ENCODE measurements around the gene NCOA7. TPM values are rescaled to one million over a fixed set of nuclear protein-coding genes. Genes with fewer than 3 reads are reported as not detected.

Gene NCOA7
- total RNA-seq, 3 donors from 2014 or later (not counting 1 experiment from before 2014, with no cell fraction given): 37.3 to 66.6 (median 56.8) TPM

GRCh38 chr6:125919618-125920017 is 128.9 kb downstream of the NCOA7 start:
- Histone ChIP-seq H3K27me3 (ENCODE audit: control insufficient read depth, insufficient read depth, low read length) (no peaks in the 10 kb centered on the region), H3K4me1 (ENCODE audit: control insufficient read depth, insufficient read depth, low read length) (no peaks in the 10 kb centered on the region), H3K27ac (ENCODE audit: low read length) (peak overlapping the region; percentile 57), H3K9me3 (ENCODE audit: control insufficient read depth, insufficient read depth, low read length) (no peaks in the 10 kb centered on the region), H3K4me3 (ENCODE audit: low read length) (no peak overlapping the region), H3K36me3 (ENCODE audit: control insufficient read depth, insufficient read depth, low read length) (peaks cover 53% of the 10 kb centered on the region)
- H3K36me3 Mint-ChIP-seq: peaks cover 36% of the 10 kb centered on the region
- no peaks in the 10 kb centered on the region for H3K27me3 Mint-ChIP-seq (ENCODE audit: low read depth in 2 of 2)
- H3K4me1 Mint-ChIP-seq: peaks cover 22 to 31% of the 10 kb centered on the region in 2 donors
- intact Hi-C loops (cut with micrococcal nuclease): loop anchor here (1.0 to 2.0 kb wide), 2 partner anchors 37 to 139 kb away; partner anchors contain the start of gene HINT3
- 67% methylated on average over 3 of the region's 3 CpGs for WGBS (ENCODE audit: insufficient coverage)
- H3K4me3 Mint-ChIP-seq: no peak overlapping the region
- no peak for TF ChIP-seq CTCF (IDR thresholded peaks at IDR 0.05)
- ATAC-seq (no peak), DNase-seq (no peak)
- no peaks in the 10 kb centered on the region for H3K9me3 Mint-ChIP-seq
- peak overlapping the region; percentile 87 to 88 for H3K27ac Mint-ChIP-seq

GRCh38 chr6:125922322-125922860 is 131.6 kb downstream of the NCOA7 start:
- peak overlapping the region in 1 of 2 donors; percentile 63 for H3K27ac Mint-ChIP-seq
- H3K4me3 Mint-ChIP-seq: no peak overlapping the region
- H3K27me3 Mint-ChIP-seq (ENCODE audit: low read depth in 2 of 2): no peaks in the 10 kb centered on the region
- peaks cover 21% of the 10 kb centered on the region for H3K36me3 Mint-ChIP-seq
- no peak for DNase-seq
- H3K4me1 ChIP-seq (ENCODE audit: control insufficient read depth, insufficient read depth, low read length): no peaks in the 10 kb centered on the region
- H3K4me3 ChIP-seq (ENCODE audit: low read length): no peak overlapping the region
- H3K36me3 ChIP-seq (ENCODE audit: control insufficient read depth, insufficient read depth, low read length): peaks cover 54% of the 10 kb centered on the region
- H3K27ac ChIP-seq (ENCODE audit: low read length): no peak overlapping the region
- ATAC-seq: no peak
- intact Hi-C loops (cut with micrococcal nuclease): no loop called here
- no peaks in the 10 kb centered on the region for H3K9me3 Mint-ChIP-seq
- no peaks in the 10 kb centered on the region for H3K27me3 ChIP-seq (ENCODE audit: control insufficient read depth, insufficient read depth, low read length)
- 98% methylated on average over 8 of the region's 8 CpGs for WGBS (ENCODE audit: insufficient coverage)
- no peak for TF ChIP-seq CTCF (IDR thresholded peaks at IDR 0.05)
- peaks cover 22 to 34% of the 10 kb centered on the region in 2 donors for H3K4me1 Mint-ChIP-seq
- no peaks in the 10 kb centered on the region for H3K9me3 ChIP-seq (ENCODE audit: control insufficient read depth, insufficient read depth, low read length)

- Mint-ChIP-seq H3K27ac (peak overlapping the region; percentile 29 to 63), H3K9me3 (no peaks in the 10 kb centered on the region), H3K36me3 (peaks cover 29% of the 10 kb centered on the region), H3K4me3 (no peak overlapping the region), H3K27me3 (ENCODE audit: low read depth in 2 of 2) (no peaks in the 10 kb centered on the region), H3K4me1 (peaks cover 20 to 28% of the 10 kb centered on the region in 2 donors)
- no peaks in the 10 kb centered on the region for H3K4me1 ChIP-seq (ENCODE audit: control insufficient read depth, insufficient read depth, low read length)
- ATAC-seq (no peak), DNase-seq (no peak)
- intact Hi-C loops (cut with micrococcal nuclease): no loop called here
- H3K27ac ChIP-seq (ENCODE audit: low read length): no peak overlapping the region
- peaks cover 59% of the 10 kb centered on the region for H3K36me3 ChIP-seq (ENCODE audit: control insufficient read depth, insufficient read depth, low read length)
- no peaks in the 10 kb centered on the region for H3K9me3 ChIP-seq (ENCODE audit: control insufficient read depth, insufficient read depth, low read length)
- 75% methylated on average over 4 of the region's 4 CpGs for WGBS (ENCODE audit: insufficient coverage)
- H3K27me3 ChIP-seq (ENCODE audit: control insufficient read depth, insufficient read depth, low read length): no peaks in the 10 kb centered on the region
- TF ChIP-seq CTCF (IDR thresholded peaks at IDR 0.05): no peak
- H3K4me3 ChIP-seq (ENCODE audit: low read length): no peak overlapping the region
Observed at GRCh38 chr6:125923366-125923877, 132.7 kb downstream of the NCOA7 start.

- no peak overlapping the region for H3K27ac ChIP-seq (ENCODE audit: low read length)
- Mint-ChIP-seq H3K36me3 (peaks cover 33% of the 10 kb centered on the region), H3K9me3 (no peaks in the 10 kb centered on the region), H3K4me1 (peaks cover 12 to 21% of the 10 kb centered on the region in 2 donors), H3K27me3 (ENCODE audit: low read depth in 2 of 2) (no peaks in the 10 kb centered on the region), H3K27ac (peak overlapping the region; percentile 29 to 63), H3K4me3 (no peak overlapping the region)
- H3K27me3 ChIP-seq (ENCODE audit: control insufficient read depth, insufficient read depth, low read length): no peaks in the 10 kb centered on the region
- H3K4me3 ChIP-seq (ENCODE audit: low read length): no peak overlapping the region
- ATAC-seq: peak in 2 of 3 donors; percentile 42 to 51
- 16% methylated on average over 1 of the region's 2 CpGs for WGBS (ENCODE audit: insufficient coverage)
- peaks cover 65% of the 10 kb centered on the region for H3K36me3 ChIP-seq (ENCODE audit: control insufficient read depth, insufficient read depth, low read length)
- H3K9me3 ChIP-seq (ENCODE audit: control insufficient read depth, insufficient read depth, low read length): no peaks in the 10 kb centered on the region
- DNase-seq: no peak
- TF ChIP-seq CTCF (IDR thresholded peaks at IDR 0.05): no peak
- intact Hi-C loops (cut with micrococcal nuclease): no loop called here
- no peaks in the 10 kb centered on the region for H3K4me1 ChIP-seq (ENCODE audit: control insufficient read depth, insufficient read depth, low read length)
Observed at GRCh38 chr6:125924169-125924568, 133.4 kb downstream of the NCOA7 start.
